WTC11 (cell line): Measurements from ENCODE around the gene RAB1B. TPM values are rescaled to one million over a fixed set of nuclear protein-coding genes. Genes with fewer than 3 reads are reported as not detected.
A peak's percentile ranks its signal among the peaks of the same experiment; 100 is the strongest.

Experiments used
- ATAC-seq: fragments of 200-7000 bp; cut with Tn5 transposase; 2 replicates; pipeline ENCODE4 v1.10.0; 2021; ENCODE audit warnings: mild to moderate bottlenecking, moderate library complexity
- CTCF ChIA-PET: fragments of 300-600 bp; sonication (Branson Sonifier 250); formaldehyde crosslinking; loops from one replicate; lab custom pipeline; 2021; ENCODE audit warnings: antibody characterized with exemption; lab: Charles Lee
- POLR2A ChIA-PET: fragments of 350-600 bp; sonication (Branson Sonifier 250); formaldehyde crosslinking; loops from one replicate; lab custom pipeline; 2021; ENCODE audit warnings: antibody characterized with exemption; lab: Charles Lee
- DNase-seq: peaks from one replicate; pipeline ENCODE4 v3.0.0; 2021; ENCODE audit warnings: low spot score
- H3K27ac Mint-ChIP-seq: 2 replicates; pipeline ENCODE4 v1.8.0; 2021; ENCODE audit warnings: mixed read lengths
- H3K27me3 Mint-ChIP-seq: 2 replicates; pipeline ENCODE4 v1.8.0; 2021; ENCODE audit warnings: low read depth, mild to moderate bottlenecking, moderate library complexity, mixed read lengths
- H3K36me3 Mint-ChIP-seq: 2 replicates; pipeline ENCODE4 v1.8.0; 2021; ENCODE audit warnings: mixed read lengths
- H3K4me1 Mint-ChIP-seq: 2 replicates; pipeline ENCODE4 v1.8.0; 2022; ENCODE audit warnings: mixed read lengths
- H3K4me3 Mint-ChIP-seq: 2 replicates; pipeline ENCODE4 v1.8.0; 2021; ENCODE audit warnings: mild to moderate bottlenecking, moderate library complexity, mixed read lengths
- H3K9me3 Mint-ChIP-seq: 2 replicates; pipeline ENCODE4 v1.8.0; 2021; ENCODE audit warnings: mixed read lengths
- ATF1 ChIP-seq: sonication (generic); formaldehyde crosslinking; IDR thresholded peaks from 2 replicates; pipeline ENCODE4 v1.8.1; 2023; ENCODE audit warnings: mild to moderate bottlenecking, moderate library complexity, missing genetic modification reagents
- CREM ChIP-seq: sonication (generic); formaldehyde crosslinking; IDR thresholded peaks from 2 replicates; pipeline ENCODE4 v1.8.1; 2022; ENCODE audit warnings: mild to moderate bottlenecking, missing genetic modification reagents, moderate library complexity
- ETV6 ChIP-seq: sonication (generic); formaldehyde crosslinking; IDR thresholded peaks from 2 replicates; pipeline ENCODE4 v1.8.1; 2022; ENCODE audit warnings: mild to moderate bottlenecking, missing genetic modification reagents
- FOXJ3 ChIP-seq: sonication (generic); formaldehyde crosslinking; IDR thresholded peaks from 2 replicates; pipeline ENCODE4 v1.9.0; 2021; ENCODE audit warnings: missing genetic modification reagents, mild to moderate bottlenecking, borderline replicate concordance
- FOXK1 ChIP-seq: sonication (generic); formaldehyde crosslinking; IDR thresholded peaks from 2 replicates; pipeline ENCODE4 v1.8.0; 2022; ENCODE audit warnings: mild to moderate bottlenecking, moderate library complexity, missing genetic modification reagents
- FOXP1 ChIP-seq: sonication (generic); formaldehyde crosslinking; IDR thresholded peaks from 2 replicates; pipeline ENCODE4 v1.8.0; 2022; ENCODE audit warnings: missing genetic modification reagents, mild to moderate bottlenecking, moderate library complexity, borderline replicate concordance
- JUN ChIP-seq: sonication (generic); formaldehyde crosslinking; IDR thresholded peaks from 2 replicates; pipeline ENCODE4 v1.8.0; 2023; ENCODE audit warnings: mild to moderate bottlenecking, missing genetic modification reagents
- NFATC4 ChIP-seq: fragments of 250-450 bp; sonication (Bioruptor Pico); IDR thresholded peaks from 2 replicates; pipeline ENCODE4 v1.9.0; 2021; ENCODE audit warnings: mild to moderate bottlenecking
- NFE2L1 ChIP-seq: sonication (generic); formaldehyde crosslinking; IDR thresholded peaks from 2 replicates; pipeline ENCODE4 v1.8.1; 2023; ENCODE audit warnings: missing genetic modification reagents
- PREB ChIP-seq: sonication (generic); formaldehyde crosslinking; IDR thresholded peaks from 2 replicates; pipeline ENCODE4 v1.8.1; 2022; ENCODE audit warnings: mild to moderate bottlenecking, missing genetic modification reagents, moderate library complexity, borderline replicate concordance
- RORB ChIP-seq: fragments of 250-450 bp; sonication (Bioruptor Pico); IDR thresholded peaks from 2 replicates; pipeline ENCODE4 v1.9.0; 2021; ENCODE audit warnings: mild to moderate bottlenecking
- SP1 ChIP-seq: sonication (generic); formaldehyde crosslinking; conservative IDR thresholded peaks from 2 replicates; pipeline ENCODE4 v1.8.1; 2022; ENCODE audit warnings: missing genetic modification reagents
- TCF7 ChIP-seq: sonication (generic); formaldehyde crosslinking; IDR thresholded peaks from 2 replicates; pipeline ENCODE4 v1.8.0; 2022; ENCODE audit warnings: mild to moderate bottlenecking, low read depth, missing genetic modification reagents, moderate library complexity
- ZNF263 ChIP-seq: sonication (generic); formaldehyde crosslinking; IDR thresholded peaks from 2 replicates; pipeline ENCODE4 v1.8.1; 2022; ENCODE audit warnings: low read depth, mild to moderate bottlenecking, moderate library complexity, missing genetic modification reagents
- ZNF512 ChIP-seq: sonication (generic); formaldehyde crosslinking; IDR thresholded peaks from 2 replicates; pipeline ENCODE4 v1.8.1; 2022; ENCODE audit warnings: missing genetic modification reagents, borderline replicate concordance
- total RNA-seq: library from RNA; stranded (reverse); gene quantifications from 3 replicates; pipeline ENCODE4 v1.2.3, GENCODE V29; 2021
- TF ChIP-seq, protein P1 (sequence below): sonication (generic); formaldehyde crosslinking; IDR thresholded peaks from 2 replicates; pipeline ENCODE4 v1.8.0; 2022; ENCODE audit warnings: mild to moderate bottlenecking, missing genetic modification reagents
- TF ChIP-seq, protein P2 (sequence below): sonication (generic); formaldehyde crosslinking; IDR thresholded peaks from 2 replicates; pipeline ENCODE4 v1.8.1; 2022; ENCODE audit warnings: mild to moderate bottlenecking, moderate library complexity, missing genetic modification reagents
- TF ChIP-seq, protein P3 (sequence below): sonication (generic); formaldehyde crosslinking; IDR thresholded peaks from 2 replicates; pipeline ENCODE4 v1.8.0; 2023; ENCODE audit warnings: mild to moderate bottlenecking, missing genetic modification reagents
- TF ChIP-seq, protein P4 (sequence below): sonication (generic); formaldehyde crosslinking; IDR thresholded peaks from 2 replicates; pipeline ENCODE4 v1.8.0; 2023; ENCODE audit warnings: missing genetic modification reagents, mild to moderate bottlenecking, borderline replicate concordance

Gene RAB1B
- total RNA-seq, 1 experiment from 2014 or later, result 125 TPM

DNA sequence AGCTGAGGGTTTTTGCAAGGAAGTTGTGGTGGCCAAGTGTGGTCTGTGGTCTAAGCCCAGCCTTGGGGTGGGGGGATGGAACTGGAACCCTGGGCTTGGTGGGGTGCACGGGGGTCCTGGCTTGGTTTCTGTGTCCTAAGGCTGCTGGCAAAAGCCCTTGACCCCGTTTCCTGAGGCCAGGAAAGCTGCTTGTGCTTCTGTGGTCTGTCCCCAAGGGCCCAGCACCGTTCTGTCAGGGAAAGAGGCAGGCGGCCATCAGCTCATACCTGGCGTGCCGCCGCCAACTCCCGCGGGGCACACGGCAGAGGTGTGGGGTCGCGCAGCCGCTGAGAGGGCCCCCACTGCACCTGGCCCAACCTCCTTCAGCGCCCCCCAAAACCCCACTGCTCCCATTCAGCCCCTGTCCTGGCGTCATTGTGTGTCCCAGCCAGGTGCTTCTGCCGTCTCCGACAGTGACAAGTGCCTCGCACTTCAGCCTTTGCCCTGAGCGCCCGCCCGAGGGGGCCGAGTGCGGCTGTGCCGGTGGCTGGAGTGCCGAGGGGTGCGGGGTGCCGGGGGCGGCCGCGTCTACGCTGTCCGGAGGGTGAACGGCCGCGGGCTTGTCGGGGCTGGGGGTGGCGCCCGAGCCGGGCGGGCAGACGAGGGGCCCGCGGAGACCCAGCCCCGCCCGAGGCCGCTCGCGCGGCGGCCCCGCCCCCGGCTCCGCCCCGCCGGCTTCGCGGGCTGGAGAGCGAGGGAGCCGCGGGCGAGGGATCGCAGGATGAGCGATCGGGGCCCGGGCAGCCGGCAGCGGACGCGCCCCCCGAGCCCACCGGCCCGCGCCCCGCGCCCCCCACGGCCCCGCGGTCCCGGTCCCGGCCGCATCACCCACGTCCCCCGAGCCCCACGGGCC lies 9.3 kb downstream of the RAB1B start, which contains the start of gene CNIH2:
TSS of gene CNIH2 (plus strand) at position 705 of the 892 bp plus-strand sequence. CDS start 282 bp downstream, outside the sequence.
- Mint-ChIP-seq H3K36me3 (peaks cover 16% of the 10 kb centered on the region), H3K4me3 (peak within 1 kb of the TSS; percentile 65), H3K4me1 (peaks cover 18% of the 10 kb centered on the region), H3K27me3 (peaks cover 22% of the 10 kb centered on the region), H3K9me3 (no peaks in the 10 kb centered on the region), H3K27ac (no peak within 1 kb of the TSS)
- POLR2A ChIA-PET, result interaction anchor here (0.7 to 1.2 kb wide), 2 partner anchors 9 to 10 kb away, joined by 3 to 4 read pairs; no protein-coding TSS in a partner anchor
- CTCF ChIA-PET, result interaction anchor here (0.9 to 1.5 kb wide), 5 partner anchors 10 to 55 kb away, joined by 3 to 7 read pairs (median 5); partner anchors contain the start of genes RAB1B and YIF1A
- peak; percentile 59 for DNase-seq
- ATAC-seq, result peak; percentile 28
- TF ChIP-seq SP1 (CRISPR knock-in tag) (0 out of 2 replicates have a peak, but pooled peaks have one; percentile 32), NFE2L1 (CRISPR knock-in tag) (no peak), ATF1 (CRISPR knock-in tag) (0 out of 2 replicates have a peak, but pooled peaks have one; percentile 22), ZNF512 (CRISPR knock-in tag) (no peak), FOXP1 (CRISPR knock-in tag) (0 out of 2 replicates have a peak, but pooled peaks have one; percentile 20), CREM (no peak), NFATC4 (peak; percentile 64; the same call in 1 of the 2 replicates)
- TF ChIP-seq, protein P1, sequence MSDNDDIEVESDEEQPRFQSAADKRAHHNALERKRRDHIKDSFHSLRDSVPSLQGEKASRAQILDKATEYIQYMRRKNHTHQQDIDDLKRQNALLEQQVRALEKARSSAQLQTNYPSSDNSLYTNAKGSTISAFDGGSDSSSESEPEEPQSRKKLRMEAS (CRISPR knock-in tag), result 0 out of 2 replicates have a peak, but pooled peaks have one; percentile 21

DNA sequence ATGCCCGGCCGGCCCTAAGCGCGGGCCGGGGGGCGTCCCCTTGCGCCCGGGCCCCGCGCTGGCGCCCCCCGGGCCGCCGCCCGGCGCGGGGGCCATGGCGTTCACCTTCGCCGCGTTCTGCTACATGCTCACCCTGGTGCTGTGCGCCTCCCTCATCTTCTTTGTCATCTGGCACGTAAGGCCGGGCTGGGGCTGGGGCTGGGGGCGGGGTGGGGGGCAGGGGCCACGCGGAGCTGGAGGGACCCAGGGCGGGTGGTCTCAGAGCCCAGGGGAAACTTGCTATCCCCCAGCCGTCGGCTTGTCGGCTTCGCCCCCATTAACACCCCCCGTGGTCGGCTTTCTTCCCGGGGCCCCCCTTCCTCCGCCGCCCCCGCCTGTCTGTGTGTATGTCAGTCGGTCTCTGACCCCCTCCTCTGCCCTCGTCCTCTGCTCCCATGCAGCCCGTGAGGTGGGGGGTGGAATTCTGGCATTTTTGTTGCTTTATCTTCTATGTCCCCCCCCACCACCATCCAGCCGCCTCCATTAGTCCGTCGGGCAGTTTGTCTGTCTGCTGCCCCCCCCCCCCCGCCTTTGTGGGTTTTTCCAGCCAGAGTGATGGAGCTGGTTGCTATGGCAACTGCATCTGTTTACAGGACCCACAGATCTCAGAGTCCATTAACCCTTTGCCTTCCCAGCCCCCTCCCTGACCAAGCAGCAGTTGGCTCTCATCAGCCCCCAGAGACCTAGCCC lies 10.1 kb downstream of the RAB1B start:
- H3K27me3 Mint-ChIP-seq, result peaks cover 22% of the 10 kb centered on the region
- CTCF ChIA-PET, result interaction anchor here (0.6 to 2.5 kb wide), 9 partner anchors 11 to 140 kb away, joined by 3 to 15 read pairs (median 5); partner anchors contain the start of gene YIF1A
- TF ChIP-seq, protein P2, sequence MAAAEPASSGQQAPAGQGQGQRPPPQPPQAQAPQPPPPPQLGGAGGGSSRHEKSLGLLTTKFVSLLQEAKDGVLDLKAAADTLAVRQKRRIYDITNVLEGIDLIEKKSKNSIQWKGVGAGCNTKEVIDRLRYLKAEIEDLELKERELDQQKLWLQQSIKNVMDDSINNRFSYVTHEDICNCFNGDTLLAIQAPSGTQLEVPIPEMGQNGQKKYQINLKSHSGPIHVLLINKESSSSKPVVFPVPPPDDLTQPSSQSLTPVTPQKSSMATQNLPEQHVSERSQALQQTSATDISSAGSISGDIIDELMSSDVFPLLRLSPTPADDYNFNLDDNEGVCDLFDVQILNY (CRISPR knock-in tag), result no peak
- TF ChIP-seq, protein P3, sequence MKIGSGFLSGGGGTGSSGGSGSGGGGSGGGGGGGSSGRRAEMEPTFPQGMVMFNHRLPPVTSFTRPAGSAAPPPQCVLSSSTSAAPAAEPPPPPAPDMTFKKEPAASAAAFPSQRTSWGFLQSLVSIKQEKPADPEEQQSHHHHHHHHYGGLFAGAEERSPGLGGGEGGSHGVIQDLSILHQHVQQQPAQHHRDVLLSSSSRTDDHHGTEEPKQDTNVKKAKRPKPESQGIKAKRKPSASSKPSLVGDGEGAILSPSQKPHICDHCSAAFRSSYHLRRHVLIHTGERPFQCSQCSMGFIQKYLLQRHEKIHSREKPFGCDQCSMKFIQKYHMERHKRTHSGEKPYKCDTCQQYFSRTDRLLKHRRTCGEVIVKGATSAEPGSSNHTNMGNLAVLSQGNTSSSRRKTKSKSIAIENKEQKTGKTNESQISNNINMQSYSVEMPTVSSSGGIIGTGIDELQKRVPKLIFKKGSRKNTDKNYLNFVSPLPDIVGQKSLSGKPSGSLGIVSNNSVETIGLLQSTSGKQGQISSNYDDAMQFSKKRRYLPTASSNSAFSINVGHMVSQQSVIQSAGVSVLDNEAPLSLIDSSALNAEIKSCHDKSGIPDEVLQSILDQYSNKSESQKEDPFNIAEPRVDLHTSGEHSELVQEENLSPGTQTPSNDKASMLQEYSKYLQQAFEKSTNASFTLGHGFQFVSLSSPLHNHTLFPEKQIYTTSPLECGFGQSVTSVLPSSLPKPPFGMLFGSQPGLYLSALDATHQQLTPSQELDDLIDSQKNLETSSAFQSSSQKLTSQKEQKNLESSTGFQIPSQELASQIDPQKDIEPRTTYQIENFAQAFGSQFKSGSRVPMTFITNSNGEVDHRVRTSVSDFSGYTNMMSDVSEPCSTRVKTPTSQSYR (CRISPR knock-in tag), result no peak
- TF ChIP-seq, protein P4, sequence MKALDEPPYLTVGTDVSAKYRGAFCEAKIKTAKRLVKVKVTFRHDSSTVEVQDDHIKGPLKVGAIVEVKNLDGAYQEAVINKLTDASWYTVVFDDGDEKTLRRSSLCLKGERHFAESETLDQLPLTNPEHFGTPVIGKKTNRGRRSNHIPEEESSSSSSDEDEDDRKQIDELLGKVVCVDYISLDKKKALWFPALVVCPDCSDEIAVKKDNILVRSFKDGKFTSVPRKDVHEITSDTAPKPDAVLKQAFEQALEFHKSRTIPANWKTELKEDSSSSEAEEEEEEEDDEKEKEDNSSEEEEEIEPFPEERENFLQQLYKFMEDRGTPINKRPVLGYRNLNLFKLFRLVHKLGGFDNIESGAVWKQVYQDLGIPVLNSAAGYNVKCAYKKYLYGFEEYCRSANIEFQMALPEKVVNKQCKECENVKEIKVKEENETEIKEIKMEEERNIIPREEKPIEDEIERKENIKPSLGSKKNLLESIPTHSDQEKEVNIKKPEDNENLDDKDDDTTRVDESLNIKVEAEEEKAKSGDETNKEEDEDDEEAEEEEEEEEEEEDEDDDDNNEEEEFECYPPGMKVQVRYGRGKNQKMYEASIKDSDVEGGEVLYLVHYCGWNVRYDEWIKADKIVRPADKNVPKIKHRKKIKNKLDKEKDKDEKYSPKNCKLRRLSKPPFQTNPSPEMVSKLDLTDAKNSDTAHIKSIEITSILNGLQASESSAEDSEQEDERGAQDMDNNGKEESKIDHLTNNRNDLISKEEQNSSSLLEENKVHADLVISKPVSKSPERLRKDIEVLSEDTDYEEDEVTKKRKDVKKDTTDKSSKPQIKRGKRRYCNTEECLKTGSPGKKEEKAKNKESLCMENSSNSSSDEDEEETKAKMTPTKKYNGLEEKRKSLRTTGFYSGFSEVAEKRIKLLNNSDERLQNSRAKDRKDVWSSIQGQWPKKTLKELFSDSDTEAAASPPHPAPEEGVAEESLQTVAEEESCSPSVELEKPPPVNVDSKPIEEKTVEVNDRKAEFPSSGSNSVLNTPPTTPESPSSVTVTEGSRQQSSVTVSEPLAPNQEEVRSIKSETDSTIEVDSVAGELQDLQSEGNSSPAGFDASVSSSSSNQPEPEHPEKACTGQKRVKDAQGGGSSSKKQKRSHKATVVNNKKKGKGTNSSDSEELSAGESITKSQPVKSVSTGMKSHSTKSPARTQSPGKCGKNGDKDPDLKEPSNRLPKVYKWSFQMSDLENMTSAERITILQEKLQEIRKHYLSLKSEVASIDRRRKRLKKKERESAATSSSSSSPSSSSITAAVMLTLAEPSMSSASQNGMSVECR (CRISPR knock-in tag), result no peak
- TF ChIP-seq JUN (CRISPR knock-in tag) (no peak), ZNF263 (CRISPR knock-in tag) (no peak), TCF7 (CRISPR knock-in tag) (no peak), RORB (CRISPR knock-in tag) (no peak), FOXJ3 (no peak), ETV6 (no peak), PREB (CRISPR knock-in tag) (no peak), FOXK1 (CRISPR knock-in tag) (no peak)

More for the DNA sequence above, 10.1 kb downstream of the RAB1B start:
- DNase-seq (no peak), ATAC-seq (no peak)
- H3K9me3 Mint-ChIP-seq, result no peaks in the 10 kb centered on the region
- H3K36me3 Mint-ChIP-seq, result peaks cover 8% of the 10 kb centered on the region
- peak overlapping the region; percentile 65 for H3K4me3 Mint-ChIP-seq
- H3K27ac Mint-ChIP-seq, result no peak overlapping the region
- peaks cover 24% of the 10 kb centered on the region for H3K4me1 Mint-ChIP-seq
- POLR2A ChIA-PET, result no interaction called here
